Fibroblast of mammary gland (primary cell): Measurements from ENCODE around the gene ABCA8.
A peak's percentile ranks its signal among the peaks of the same experiment; 100 is the strongest.

Experiments
- DNase-seq: peaks from one replicate; pipeline ENCODE4 v3.0.0-alpha.2; 2010; ENCODE audit warnings: low read depth
- H3K4me3 ChIP-seq: 2 replicates; pipeline ENCODE4 v1.5.1; 2011; ENCODE audit warnings: low read depth, mild to moderate bottlenecking, low read length, moderate library complexity; ENCODE audit not compliant: control insufficient read depth
- TF ChIP-seq, protein P1 (sequence below): conservative IDR thresholded peaks from 2 replicates; pipeline ENCODE4 v1.5.1; 2011; ENCODE audit warnings: low read depth, low read length, inconsistent platforms; ENCODE audit not compliant: control insufficient read depth, insufficient read depth

Gene ABCA8

DNA sequence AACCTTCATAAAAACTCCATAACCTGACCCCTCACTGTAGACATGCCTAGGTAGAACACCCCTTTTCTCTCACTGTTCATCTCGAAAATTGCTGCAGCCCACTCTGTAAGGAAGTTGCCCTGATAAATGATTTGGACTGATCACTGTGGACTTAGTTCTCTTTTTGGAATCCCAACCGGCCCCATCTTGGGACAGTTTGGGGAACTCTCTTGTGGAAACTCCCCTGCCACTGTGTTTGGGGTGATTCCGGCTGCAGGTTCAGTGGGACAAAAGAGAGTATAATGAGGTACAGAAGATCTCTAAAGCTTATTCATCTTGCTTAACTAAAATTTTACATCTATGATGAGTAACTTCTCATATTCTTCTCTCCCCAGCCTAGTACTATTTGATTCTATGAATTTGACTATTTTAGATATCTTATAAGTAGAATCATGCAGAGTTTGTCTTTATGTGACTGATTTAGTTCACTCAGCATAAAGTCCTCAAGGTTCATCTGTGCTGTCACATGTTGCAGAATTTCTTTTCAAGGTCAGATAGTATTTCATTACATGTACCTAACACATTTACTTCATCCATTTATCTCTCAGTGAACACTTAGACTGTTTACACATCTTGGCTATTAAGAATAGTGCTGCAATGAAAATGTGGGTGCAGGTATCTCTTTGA is 84.9 kb downstream of the ABCA8 start:
- no peak for DNase-seq

DNA sequence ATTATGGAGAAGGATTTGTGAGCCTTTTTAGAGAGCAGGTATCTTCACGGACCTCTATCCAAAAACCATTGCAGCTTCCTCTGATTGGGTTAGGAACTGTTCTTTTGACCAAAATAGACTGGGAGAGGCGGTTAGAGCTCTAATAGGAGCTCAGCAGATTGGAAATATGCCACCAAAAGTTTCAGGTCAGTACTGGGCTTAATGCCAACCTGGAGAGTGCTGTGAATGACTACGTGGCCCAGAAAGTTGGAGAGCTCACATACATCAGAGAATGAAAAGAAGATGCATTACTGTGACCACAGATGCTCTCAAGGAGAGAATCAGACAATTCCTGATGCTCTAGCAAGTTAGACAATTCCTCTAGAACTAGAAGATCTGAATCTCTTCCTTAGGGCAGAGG is 86.5 kb downstream of the ABCA8 start:
- H3K4me3 ChIP-seq: no peak overlapping the region
- peak; percentile 51 for DNase-seq
- TF ChIP-seq, protein P1, sequence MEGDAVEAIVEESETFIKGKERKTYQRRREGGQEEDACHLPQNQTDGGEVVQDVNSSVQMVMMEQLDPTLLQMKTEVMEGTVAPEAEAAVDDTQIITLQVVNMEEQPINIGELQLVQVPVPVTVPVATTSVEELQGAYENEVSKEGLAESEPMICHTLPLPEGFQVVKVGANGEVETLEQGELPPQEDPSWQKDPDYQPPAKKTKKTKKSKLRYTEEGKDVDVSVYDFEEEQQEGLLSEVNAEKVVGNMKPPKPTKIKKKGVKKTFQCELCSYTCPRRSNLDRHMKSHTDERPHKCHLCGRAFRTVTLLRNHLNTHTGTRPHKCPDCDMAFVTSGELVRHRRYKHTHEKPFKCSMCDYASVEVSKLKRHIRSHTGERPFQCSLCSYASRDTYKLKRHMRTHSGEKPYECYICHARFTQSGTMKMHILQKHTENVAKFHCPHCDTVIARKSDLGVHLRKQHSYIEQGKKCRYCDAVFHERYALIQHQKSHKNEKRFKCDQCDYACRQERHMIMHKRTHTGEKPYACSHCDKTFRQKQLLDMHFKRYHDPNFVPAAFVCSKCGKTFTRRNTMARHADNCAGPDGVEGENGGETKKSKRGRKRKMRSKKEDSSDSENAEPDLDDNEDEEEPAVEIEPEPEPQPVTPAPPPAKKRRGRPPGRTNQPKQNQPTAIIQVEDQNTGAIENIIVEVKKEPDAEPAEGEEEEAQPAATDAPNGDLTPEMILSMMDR: no peak

More for the DNA sequence above, 84.9 kb downstream of the ABCA8 start:
- TF ChIP-seq, protein P1: no peak
- H3K4me3 ChIP-seq: no peak overlapping the region

DNA sequence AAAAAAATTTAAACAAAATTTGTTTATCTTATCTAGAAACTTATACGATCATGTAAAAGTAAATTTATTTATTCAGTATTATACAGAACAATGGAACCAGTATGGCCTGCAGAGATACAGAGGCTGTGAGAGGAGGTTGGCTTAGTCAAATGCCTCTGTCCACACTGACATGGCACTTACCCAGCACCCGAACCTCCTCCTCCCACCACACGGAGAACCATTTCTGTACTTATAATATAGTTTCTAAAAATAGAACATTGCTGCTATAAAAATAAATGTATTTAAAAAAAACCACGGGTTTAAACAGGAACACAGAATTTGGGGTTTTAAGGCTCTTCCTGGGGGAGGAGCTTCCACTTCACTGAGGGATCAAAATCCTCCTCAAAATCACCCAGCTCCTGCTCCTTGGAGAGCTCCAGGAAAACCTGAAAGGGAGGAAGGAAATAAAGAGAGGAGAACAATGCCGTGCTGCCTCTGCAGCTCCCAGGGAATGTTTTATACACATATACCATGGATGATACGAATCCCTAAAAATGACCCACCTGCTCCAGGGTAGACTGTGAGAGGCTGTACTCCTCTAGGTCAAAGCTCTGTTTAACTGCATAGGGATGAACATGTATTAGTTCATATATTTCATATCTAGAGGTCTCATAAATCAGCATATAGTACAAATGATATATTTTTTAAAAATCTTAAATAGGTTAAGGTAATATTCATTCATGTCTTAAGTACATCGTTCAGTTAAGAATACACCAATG is 87.3 kb downstream of the ABCA8 start:
- TF ChIP-seq, protein P1: no peak
- H3K4me3 ChIP-seq: no peak overlapping the region
- DNase-seq: no peak

DNA sequence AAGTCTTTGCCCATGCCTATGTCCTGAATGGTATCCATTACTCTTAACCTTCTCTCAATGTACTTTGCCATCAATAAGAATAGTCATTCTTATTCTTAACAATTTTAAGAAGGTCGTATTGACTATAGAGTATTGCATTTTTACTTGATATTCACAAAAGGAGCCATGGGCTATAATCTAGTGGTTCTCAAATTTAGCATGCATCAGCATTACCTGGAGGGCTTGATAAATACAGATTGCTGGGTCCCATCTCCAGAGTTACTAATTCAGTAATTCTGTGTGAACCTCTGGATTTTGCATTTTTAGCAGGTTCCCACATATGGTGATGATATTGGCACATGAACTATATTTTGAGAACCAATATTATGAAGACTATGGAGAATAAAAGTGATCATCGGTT is 89.6 kb downstream of the ABCA8 start:
- H3K4me3 ChIP-seq: no peak overlapping the region
- DNase-seq: no peak
- TF ChIP-seq, protein P1: no peak

DNA sequence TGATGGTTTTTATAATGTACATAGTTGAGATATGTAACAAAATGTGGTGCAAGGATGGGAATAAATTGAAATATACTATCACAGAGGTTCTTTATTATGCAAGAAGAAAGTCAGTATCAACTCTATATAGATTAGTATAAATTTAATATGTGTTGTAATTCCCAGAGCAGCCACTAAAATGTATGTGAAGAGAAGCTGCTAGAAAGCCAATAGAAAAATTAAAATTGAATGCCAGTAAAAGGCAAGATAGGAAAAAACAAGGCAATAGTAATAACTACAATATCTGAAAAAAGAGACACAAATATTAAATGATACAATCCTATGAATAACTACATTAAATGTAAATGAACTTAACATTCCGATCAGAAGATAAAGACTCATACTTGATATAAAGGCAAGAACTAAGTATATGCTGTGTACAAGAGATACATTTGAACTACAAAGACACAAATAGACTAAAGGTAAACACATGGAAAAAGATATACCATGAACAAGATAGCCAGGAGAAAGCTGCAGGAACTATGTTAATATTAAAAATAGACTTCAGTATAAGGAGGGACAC is 92.0 kb downstream of the ABCA8 start:
- TF ChIP-seq, protein P1: no peak
- DNase-seq: no peak
- H3K4me3 ChIP-seq: no peak overlapping the region

DNA sequence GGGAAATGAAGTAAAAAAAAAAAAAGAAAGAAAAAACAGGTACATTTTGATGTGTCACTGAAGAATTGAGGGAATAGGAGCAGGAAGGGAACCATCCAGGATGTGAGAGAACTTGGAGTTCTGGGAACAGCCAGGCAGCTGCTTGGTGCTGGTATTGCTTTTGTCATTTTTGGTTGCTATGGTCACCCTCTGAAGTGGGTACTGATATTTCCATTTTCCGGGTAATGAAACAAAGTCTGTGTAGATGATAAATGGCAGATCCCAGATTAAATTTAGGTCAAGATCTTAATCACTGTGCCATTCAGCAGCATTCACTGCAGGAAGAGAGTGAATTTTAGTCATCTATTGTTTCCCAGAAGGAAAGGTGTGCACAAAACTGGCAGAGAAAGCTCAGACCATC is 93.6 kb downstream of the ABCA8 start:
- no peak for DNase-seq
- TF ChIP-seq, protein P1: no peak

More for the DNA sequence above, 93.6 kb downstream of the ABCA8 start:
- H3K4me3 ChIP-seq: no peak overlapping the region
